Neural progenitor cell (in vitro differentiated cells): ENCODE data around the gene RNF217. TPM values are rescaled to one million over a fixed set of nuclear protein-coding genes. Genes with fewer than 3 reads are reported as not detected.
"Not testable (repeated sequence)": the region's sequence is repeated elsewhere in the genome, so short reads cannot be mapped to it uniquely, and the experiment has no call there.

ENCODE experiments used
- DNase-seq: peaks from one replicate; pipeline ENCODE4 v3.0.0-alpha.2; 2016; ENCODE audit warnings: low spot score
- H2AFZ ChIP-seq: fragments of 200-600 bp; sonication (generic); replicated peaks from 2 replicates; pipeline ENCODE4 v1.6.1; 2016; ENCODE audit warnings: antibody characterized with exemption
- H3F3A ChIP-seq: fragments of 200-600 bp; sonication (generic); 2 replicates; pipeline ENCODE4 v1.6.1; 2016; ENCODE audit warnings: antibody characterized with exemption, low read depth
- H3K27ac ChIP-seq: fragments of 200-600 bp; sonication (generic); 2 replicates; pipeline ENCODE4 v1.5.1; 2016; ENCODE audit warnings: mild to moderate bottlenecking
- H3K27me3 ChIP-seq: fragments of 200-600 bp; sonication (generic); 2 replicates; pipeline ENCODE4 v1.6.1; 2016; ENCODE audit warnings: mild to moderate bottlenecking, moderate library complexity
- H3K36me3 ChIP-seq: fragments of 200-600 bp; sonication (generic); 2 replicates; pipeline ENCODE4 v1.5.1; 2016
- H3K4me1 ChIP-seq: fragments of 200-600 bp; sonication (generic); 2 replicates; pipeline ENCODE4 v1.6.1; 2016; ENCODE audit warnings: mixed run types
- H3K4me2 ChIP-seq: fragments of 200-600 bp; sonication (generic); 2 replicates; pipeline ENCODE4 v1.6.1; 2016
- H3K4me3 ChIP-seq: fragments of 200-600 bp; sonication (generic); 2 replicates; pipeline ENCODE4 v1.5.1; 2016
- H3K79me2 ChIP-seq: fragments of 200-600 bp; sonication (generic); 2 replicates; pipeline ENCODE4 v1.6.1; 2016; ENCODE audit warnings: low read depth
- H3K9ac ChIP-seq: fragments of 200-600 bp; sonication (generic); 2 replicates; pipeline ENCODE4 v1.6.1; 2016
- H3K9me3 ChIP-seq: fragments of 200-600 bp; sonication (generic); 2 replicates; pipeline ENCODE4 v1.5.1; 2016; ENCODE audit warnings: low read depth
- H4K20me1 ChIP-seq: fragments of 200-600 bp; sonication (generic); 2 replicates; pipeline ENCODE4 v1.6.1; 2016; ENCODE audit warnings: low read depth
- H3K27ac Mint-ChIP-seq: 3 replicates; pipeline ENCODE4 v1.8.0; 2021; ENCODE audit warnings: mixed read lengths
- H3K27me3 Mint-ChIP-seq: 2 replicates; pipeline ENCODE4 v1.8.0; 2022; ENCODE audit warnings: low read depth, mild to moderate bottlenecking, inconsistent platforms, moderate library complexity, mixed read lengths; ENCODE audit not compliant: insufficient read depth
- H3K36me3 Mint-ChIP-seq: 3 replicates; pipeline ENCODE4 v1.8.0; 2021; ENCODE audit warnings: mixed read lengths
- H3K4me1 Mint-ChIP-seq: 3 replicates; pipeline ENCODE4 v1.8.0; 2021; ENCODE audit warnings: mixed read lengths
- H3K4me3 Mint-ChIP-seq: 3 replicates; pipeline ENCODE4 v1.8.0; 2021; ENCODE audit warnings: mild to moderate bottlenecking, moderate library complexity, mixed read lengths
- H3K9me3 Mint-ChIP-seq: 3 replicates; pipeline ENCODE4 v1.8.0; 2020; ENCODE audit warnings: mixed read lengths
- CTCF ChIP-seq: fragments of 200-600 bp; sonication (generic); IDR thresholded peaks from 2 replicates; pipeline ENCODE4 v1.5.1; 2017; ENCODE audit warnings: antibody characterized with exemption, mild to moderate bottlenecking
- EZH2 ChIP-seq: fragments of 200-600 bp; sonication (generic); IDR thresholded peaks from 2 replicates; pipeline ENCODE4 v1.6.1; 2017; ENCODE audit warnings: antibody characterized with exemption, mild to moderate bottlenecking, moderate library complexity
- EZH2phosphoT487 ChIP-seq: fragments of 200-600 bp; sonication (generic); IDR thresholded peaks from 2 replicates; pipeline ENCODE4 v1.6.1; 2017; ENCODE audit warnings: antibody characterized with exemption
- total RNA-seq: library from RNA; depleted of rRNA; stranded (reverse); fragments of >200 nt; gene quantifications from 2 replicates; pipeline ENCODE4 v1.2.3, GENCODE V29; 2015; ENCODE audit warnings: low replicate concordance

Gene RNF217
- total RNA-seq, 1 donor from 2014 or later = 24.1 TPM

GRCh38 chr6:125124049-125124669 is 161.9 kb downstream of the RNF217 start:
- Histone ChIP-seq H4K20me1 (no peaks in the 10 kb centered on the region), H3K27ac (no peak overlapping the region), H3K79me2 (no peaks in the 10 kb centered on the region), H3K4me1 (peaks cover 10% of the 10 kb centered on the region), H3K4me3 (no peak overlapping the region), H2AFZ (peak overlapping the region; percentile 47), H3K9ac (no peak overlapping the region), H3K36me3 (no peaks in the 10 kb centered on the region), H3K27me3 (no peaks in the 10 kb centered on the region), H3F3A (no peaks in the 10 kb centered on the region), H3K9me3 (no peaks in the 10 kb centered on the region), H3K4me2 (no peak overlapping the region)
- H3K9me3 Mint-ChIP-seq = peaks cover 9% of the 10 kb centered on the region
- H3K36me3 Mint-ChIP-seq = peaks cover 1% of the 10 kb centered on the region
- DNase-seq = no peak
- TF ChIP-seq EZH2phosphoT487 (no peak), CTCF (no peak), EZH2 (no peak)
- H3K4me1 Mint-ChIP-seq = peaks cover 3% of the 10 kb centered on the region
- no peak overlapping the region for H3K4me3 Mint-ChIP-seq
- H3K27me3 Mint-ChIP-seq = no peaks in the 10 kb centered on the region
- no peak overlapping the region for H3K27ac Mint-ChIP-seq

DNA sequence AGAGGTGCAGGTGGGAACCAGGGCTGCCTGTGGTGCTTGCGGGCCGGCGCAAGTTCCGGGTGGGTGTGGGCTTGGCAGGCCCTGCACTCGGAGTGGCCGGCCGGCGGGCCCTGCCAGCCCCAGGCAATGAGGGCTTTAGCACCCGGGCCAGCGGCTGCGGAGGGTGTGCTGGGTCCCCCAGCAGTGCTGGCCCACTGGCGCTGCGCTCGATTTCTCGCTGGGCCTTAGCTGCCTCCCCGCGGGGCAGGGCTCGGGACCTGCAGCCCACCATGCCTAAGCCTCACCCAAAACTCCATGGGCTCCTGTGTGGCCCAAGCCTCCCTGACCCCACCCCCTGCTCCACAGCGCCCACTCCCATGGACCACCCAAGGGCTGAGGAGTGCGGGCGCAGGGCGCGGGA is 163.6 kb downstream of the RNF217 start:
- not testable (repeated sequence) for H3K27me3 Mint-ChIP-seq, H3K4me2 ChIP-seq, H2AFZ ChIP-seq, H3K27me3 ChIP-seq, H3F3A ChIP-seq, H3K4me3 Mint-ChIP-seq, H3K4me1 Mint-ChIP-seq, H3K9ac ChIP-seq, H3K9me3 ChIP-seq, H3K4me1 ChIP-seq, H3K36me3 Mint-ChIP-seq, H3K27ac ChIP-seq, H3K27ac Mint-ChIP-seq, H3K36me3 ChIP-seq, H4K20me1 ChIP-seq, H3K4me3 ChIP-seq, H3K79me2 ChIP-seq, H3K9me3 Mint-ChIP-seq, DNase-seq

DNA sequence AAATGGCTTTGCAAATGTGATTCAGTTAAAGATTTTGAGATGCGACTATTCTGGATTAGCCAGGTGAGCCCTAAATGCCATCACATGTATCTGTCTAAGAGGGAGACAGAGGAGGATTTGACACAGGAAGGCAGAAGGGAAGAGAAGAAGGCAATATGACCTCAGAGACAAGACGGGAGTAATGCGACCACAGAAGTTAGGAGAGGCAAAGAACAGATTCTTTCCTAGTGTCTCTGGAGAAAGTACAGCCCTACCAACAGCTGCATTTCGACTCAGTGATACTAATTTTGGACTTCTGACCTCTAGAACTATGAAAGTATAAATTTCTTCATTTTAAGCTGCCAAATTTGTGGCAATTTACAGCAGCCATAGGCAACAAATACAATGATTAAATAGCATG is 167.1 kb downstream of the RNF217 start:
- peaks cover 9% of the 10 kb centered on the region for H3K9me3 Mint-ChIP-seq
- Histone ChIP-seq H4K20me1 (no peaks in the 10 kb centered on the region), H3K4me2 (no peak overlapping the region), H3F3A (no peaks in the 10 kb centered on the region), H2AFZ (no peak overlapping the region), H3K4me3 (no peak overlapping the region), H3K9me3 (no peaks in the 10 kb centered on the region), H3K79me2 (no peaks in the 10 kb centered on the region), H3K9ac (no peak overlapping the region), H3K27ac (no peak overlapping the region), H3K4me1 (no peaks in the 10 kb centered on the region), H3K36me3 (no peaks in the 10 kb centered on the region), H3K27me3 (no peaks in the 10 kb centered on the region)
- H3K27me3 Mint-ChIP-seq = no peaks in the 10 kb centered on the region
- peaks cover 1% of the 10 kb centered on the region for H3K36me3 Mint-ChIP-seq
- no peak overlapping the region for H3K4me3 Mint-ChIP-seq
- DNase-seq = no peak
- H3K27ac Mint-ChIP-seq = no peak overlapping the region
- H3K4me1 Mint-ChIP-seq = no peaks in the 10 kb centered on the region
- no peak for TF ChIP-seq EZH2phosphoT487
- TF ChIP-seq EZH2 = no peak
- TF ChIP-seq CTCF = no peak

DNA sequence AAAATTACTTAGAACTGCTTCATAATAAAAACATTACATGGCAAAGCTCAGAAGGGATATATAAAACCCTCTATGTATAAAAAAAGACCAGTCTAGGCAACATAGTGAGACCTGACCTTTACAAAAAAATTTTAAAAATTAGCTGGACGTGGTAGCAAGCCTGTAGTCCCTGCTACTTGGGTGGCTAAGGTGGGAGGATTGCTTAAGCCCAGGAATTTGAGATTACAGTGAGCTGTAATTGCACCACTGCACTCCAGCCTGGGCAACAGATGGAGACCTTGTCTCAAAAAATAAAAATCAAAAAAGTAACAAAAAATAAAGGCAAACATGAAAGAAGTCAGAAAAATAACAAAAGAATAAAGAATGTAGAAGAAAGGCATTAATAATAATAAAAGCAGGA is 169.8 kb downstream of the RNF217 start:
- Histone ChIP-seq H3K9me3 (no peaks in the 10 kb centered on the region), H3K4me3 (no peak overlapping the region), H2AFZ (no peak overlapping the region), H3K36me3 (no peaks in the 10 kb centered on the region), H3K4me2 (no peak overlapping the region), H3K9ac (no peak overlapping the region), H3F3A (no peaks in the 10 kb centered on the region), H3K79me2 (no peaks in the 10 kb centered on the region), H3K4me1 (no peaks in the 10 kb centered on the region), H3K27ac (no peak overlapping the region), H3K27me3 (no peaks in the 10 kb centered on the region), H4K20me1 (no peaks in the 10 kb centered on the region)
- TF ChIP-seq EZH2phosphoT487 (no peak), EZH2 (no peak), CTCF (no peak)
- Mint-ChIP-seq H3K4me3 (no peak overlapping the region), H3K27ac (no peak overlapping the region), H3K36me3 (no peaks in the 10 kb centered on the region), H3K4me1 (peaks cover under 1% of the 10 kb centered on the region), H3K9me3 (no peaks in the 10 kb centered on the region), H3K27me3 (no peaks in the 10 kb centered on the region)
- DNase-seq = no peak
